H1 (cell line): ENCODE results near the gene MTX1. TPM values are rescaled to one million over a fixed set of nuclear protein-coding genes. Genes with fewer than 3 reads are reported as not detected.

Experiments used
- BCL11A ChIP-seq, 2 experiments: IDR thresholded peaks; one replicate each; pipeline ENCODE4 v1.6.1; 2011; ENCODE audit warnings: low read depth in 2 of 2, low read length in 2 of 2, mild to moderate bottlenecking in 2 of 2
- CBX8 ChIP-seq: fragments of 300-800, 300-1000 bp; sonication (generic); IDR thresholded peaks from 2 replicates; pipeline ENCODE4 v1.7.1; 2016; ENCODE audit warnings: low read depth, low read length, borderline replicate concordance
- EZH2 ChIP-seq: fragments of 200-600 bp; sonication (generic); IDR thresholded peaks from 2 replicates; pipeline ENCODE4 v1.7.1; 2012; ENCODE audit warnings: low read depth, mild to moderate bottlenecking, moderate library complexity, low read length, inconsistent platforms; ENCODE audit not compliant: severe bottlenecking
- POU5F1 ChIP-seq: IDR thresholded peaks from 2 replicates; pipeline ENCODE4 v1.6.1; 2011; ENCODE audit warnings: low read depth, mild to moderate bottlenecking, low read length, moderate library complexity
- SP1 ChIP-seq: IDR thresholded peaks from 2 replicates; pipeline ENCODE4 v1.6.1; 2011; ENCODE audit warnings: low read depth, low read length
- TCF12 ChIP-seq: IDR thresholded peaks from 2 replicates; pipeline ENCODE4 v1.6.1; 2011; ENCODE audit warnings: low read depth, mild to moderate bottlenecking, low read length
- ZNF274 ChIP-seq: IDR thresholded peaks from 2 replicates; pipeline ENCODE4 v1.7.0; 2012; ENCODE audit warnings: low read length, borderline replicate concordance; ENCODE audit errors: extremely low read depth
- polyA plus RNA-seq, 7 experiments: library from polyadenylated mRNA; depleted of rRNA in 3 of 7; stranded (reverse) in 5 of 7; unstranded in 2 of 7; fragments of >200 nt in 5 of 7; fragments of 200-250 nt in 2 of 7; gene quantifications; 1 replicate in 5 of 7; 2 replicates in 1 of 7; 4 replicates in 1 of 7; pipeline versions ENCODE4 v1.2.1 to v1.2.3, GENCODE V29; 2011 to 2013; ENCODE audit warnings: missing spikeins in 2 of 7, mixed read lengths in 2 of 7
- total RNA-seq: library from RNA; stranded (reverse); fragmentation: NEBNext Ultra II Directional; extraction: Animal tissue kit (Norgen Biotek cat#: 25700); gene quantifications from 2 replicates; pipeline ENCODE4 v1.2.1, GENCODE V29; 2021

The MTX1 gene
- total and polyA plus RNA-seq, 2 of the 8 experiments (the other 6 are each of a cell fraction or from before 2014, with no cell fraction given), result 47.9 to 131 TPM

- TF ChIP-seq CBX8 (no peak), ZNF274 (no peak), TCF12 (no peak), BCL11A (IDR thresholded peaks at IDR 0.05; ENCODE audit: low read depth in 2 of 2, low read length in 2 of 2) (no peak), POU5F1 (no peak), SP1 (no peak), EZH2 (no peak)
Observed at GRCh38 chr1:155206891-155207805, 1.3 kb upstream of the MTX1 start (continued).
